Measurements from ENCODE around the gene AFAP1. TPM values are rescaled to one million over a fixed set of nuclear protein-coding genes. Genes with fewer than 3 reads are reported as not detected.

The AFAP1 gene
- total and polyA plus RNA-seq, 2 donors from 2014 or later: 2.6 to 26.3 TPM

GRCh38 chr4:7980036-7980435 lies 40.4 kb upstream of the AFAP1 start:
- no peaks in the 10 kb centered on the region for H3K27me3 ChIP-seq (ENCODE audit: control insufficient read depth, insufficient read depth, low read length)
- no peak overlapping the region for H3K9ac ChIP-seq (ENCODE audit: low read length in 3 of 3)
- no peak for FAIRE-seq
- H3K36me3 ChIP-seq (ENCODE audit: control insufficient read depth in 2 of 3, insufficient read depth in 3 of 3, low read length in 3 of 3): no peaks in the 10 kb centered on the region
- DNase-seq: no peak
- H3K4me1 ChIP-seq (ENCODE audit: control insufficient read depth in 2 of 3, insufficient read depth in 2 of 3, low read depth in 1 of 3, low read length in 3 of 3): no peaks in the 10 kb centered on the region
- TF ChIP-seq, protein P1, sequence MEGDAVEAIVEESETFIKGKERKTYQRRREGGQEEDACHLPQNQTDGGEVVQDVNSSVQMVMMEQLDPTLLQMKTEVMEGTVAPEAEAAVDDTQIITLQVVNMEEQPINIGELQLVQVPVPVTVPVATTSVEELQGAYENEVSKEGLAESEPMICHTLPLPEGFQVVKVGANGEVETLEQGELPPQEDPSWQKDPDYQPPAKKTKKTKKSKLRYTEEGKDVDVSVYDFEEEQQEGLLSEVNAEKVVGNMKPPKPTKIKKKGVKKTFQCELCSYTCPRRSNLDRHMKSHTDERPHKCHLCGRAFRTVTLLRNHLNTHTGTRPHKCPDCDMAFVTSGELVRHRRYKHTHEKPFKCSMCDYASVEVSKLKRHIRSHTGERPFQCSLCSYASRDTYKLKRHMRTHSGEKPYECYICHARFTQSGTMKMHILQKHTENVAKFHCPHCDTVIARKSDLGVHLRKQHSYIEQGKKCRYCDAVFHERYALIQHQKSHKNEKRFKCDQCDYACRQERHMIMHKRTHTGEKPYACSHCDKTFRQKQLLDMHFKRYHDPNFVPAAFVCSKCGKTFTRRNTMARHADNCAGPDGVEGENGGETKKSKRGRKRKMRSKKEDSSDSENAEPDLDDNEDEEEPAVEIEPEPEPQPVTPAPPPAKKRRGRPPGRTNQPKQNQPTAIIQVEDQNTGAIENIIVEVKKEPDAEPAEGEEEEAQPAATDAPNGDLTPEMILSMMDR (IDR thresholded peaks at IDR 0.05; ENCODE audit: borderline replicate concordance, extremely low read depth, insufficient read depth): no peak
- intact Hi-C loops (cut with DNase I): loop anchor here (10.0 kb wide), 1 partner anchor 175 kb away; no protein-coding TSS in a partner anchor
- H3K4me3 ChIP-seq (ENCODE audit: low read length in 3 of 3): no peak overlapping the region
- peaks cover 0 to 3% (median 0%) of the 10 kb centered on the region in 3 donors for H3K9me3 ChIP-seq (ENCODE audit: control insufficient read depth in 2 of 3, insufficient read depth in 1 of 3, low read length in 3 of 3)
- no peak overlapping the region for H3K27ac ChIP-seq (ENCODE audit: low read depth in 2 of 2, low read length in 2 of 2)

- TF ChIP-seq, protein P1 (IDR thresholded peaks at IDR 0.05; ENCODE audit: borderline replicate concordance, extremely low read depth, insufficient read depth): no peak
- intact Hi-C loops (cut with DNase I): no loop called here
- Histone ChIP-seq H3K4me3 (ENCODE audit: low read length in 3 of 3) (no peak overlapping the region), H3K9me3 (ENCODE audit: control insufficient read depth in 2 of 3, insufficient read depth in 1 of 3, low read length in 3 of 3) (peaks cover 0 to 3% (median 0%) of the 10 kb centered on the region in 3 donors), H3K4me1 (ENCODE audit: control insufficient read depth in 2 of 3, insufficient read depth in 2 of 3, low read depth in 1 of 3, low read length in 3 of 3) (no peaks in the 10 kb centered on the region), H3K27me3 (ENCODE audit: control insufficient read depth, insufficient read depth, low read length) (no peaks in the 10 kb centered on the region), H3K36me3 (ENCODE audit: control insufficient read depth in 2 of 3, insufficient read depth in 3 of 3, low read length in 3 of 3) (no peaks in the 10 kb centered on the region), H3K9ac (ENCODE audit: low read length in 3 of 3) (no peak overlapping the region), H3K27ac (ENCODE audit: low read depth in 2 of 2, low read length in 2 of 2) (no peak overlapping the region)
- FAIRE-seq (no peak), DNase-seq (no peak)
These were observed 39.9 kb upstream of the AFAP1 start for GRCh38 chr4:7979652-7979968.

- FAIRE-seq (no peak), DNase-seq (peak in 1 of 5 donors; percentile 33)
- TF ChIP-seq, protein P1 (IDR thresholded peaks at IDR 0.05; ENCODE audit: borderline replicate concordance, extremely low read depth, insufficient read depth): no peak
- Histone ChIP-seq H3K9ac (ENCODE audit: low read length in 3 of 3) (no peak overlapping the region), H3K27me3 (ENCODE audit: control insufficient read depth, insufficient read depth, low read length) (no peaks in the 10 kb centered on the region), H3K9me3 (ENCODE audit: control insufficient read depth in 2 of 3, insufficient read depth in 1 of 3, low read length in 3 of 3) (peaks cover 0 to 3% (median 0%) of the 10 kb centered on the region in 3 donors), H3K4me1 (ENCODE audit: control insufficient read depth in 2 of 3, insufficient read depth in 2 of 3, low read depth in 1 of 3, low read length in 3 of 3) (no peaks in the 10 kb centered on the region), H3K27ac (ENCODE audit: low read depth in 2 of 2, low read length in 2 of 2) (no peak overlapping the region), H3K4me3 (ENCODE audit: low read length in 3 of 3) (no peak overlapping the region), H3K36me3 (ENCODE audit: control insufficient read depth in 2 of 3, insufficient read depth in 3 of 3, low read length in 3 of 3) (no peaks in the 10 kb centered on the region)
- intact Hi-C loops (cut with DNase I): no loop called here
These were observed 39.4 kb upstream of the AFAP1 start for GRCh38 chr4:7978907-7979651.

Data from kidney (tissue), 14 donors.